Omental fat pad (tissue), 4 donors: ENCODE results near the gene MTHFS. TPM values are rescaled to one million over a fixed set of nuclear protein-coding genes. Genes with fewer than 3 reads are reported as not detected.
"Not testable (repeated sequence)": the region's sequence is repeated elsewhere in the genome, so short reads cannot be mapped to it uniquely, and the experiment has no call there.

ENCODE experiments used
- ATAC-seq: fragments of 150-250 bp; one replicate; pipeline ENCODE4 v1.9.1; 2016; ENCODE audit warnings: mild to moderate bottlenecking, moderate library complexity; ENCODE audit not compliant: low FRiP score
- DNase-seq: peaks from one replicate; pipeline ENCODE4 v3.0.0-alpha.2; 2019; ENCODE audit warnings: low spot score
- CTCF ChIP-seq, 3 donors: fragments of 450-650 bp; IDR thresholded peaks; one replicate each; pipeline ENCODE4 v1.5.1; 2016 to 2017; ENCODE audit warnings: antibody characterized with exemption in 3 of 3, mild to moderate bottlenecking in 3 of 3, moderate library complexity in 2 of 3
- total RNA-seq, 4 donors: library from RNA; depleted of rRNA; stranded (reverse); fragments of >200 nt; gene quantifications; one replicate each; pipeline ENCODE4 v1.1.0, GENCODE V29; 2016

Gene MTHFS
- total RNA-seq, 4 donors from 2014 or later, result 20.8 to 35.3 (median 28.6) TPM

- no peak for ATAC-seq
- TF ChIP-seq CTCF (IDR thresholded peaks at IDR 0.05), result no peak
- no peak for DNase-seq
These were observed 17.9 kb upstream of the MTHFS start for GRCh38 chr15:79914728-79915127.

GRCh38 chr15:79909556-79910335 lies 12.9 kb upstream of the MTHFS start:
- ATAC-seq, DNase-seq: not testable (repeated sequence)

DNA sequence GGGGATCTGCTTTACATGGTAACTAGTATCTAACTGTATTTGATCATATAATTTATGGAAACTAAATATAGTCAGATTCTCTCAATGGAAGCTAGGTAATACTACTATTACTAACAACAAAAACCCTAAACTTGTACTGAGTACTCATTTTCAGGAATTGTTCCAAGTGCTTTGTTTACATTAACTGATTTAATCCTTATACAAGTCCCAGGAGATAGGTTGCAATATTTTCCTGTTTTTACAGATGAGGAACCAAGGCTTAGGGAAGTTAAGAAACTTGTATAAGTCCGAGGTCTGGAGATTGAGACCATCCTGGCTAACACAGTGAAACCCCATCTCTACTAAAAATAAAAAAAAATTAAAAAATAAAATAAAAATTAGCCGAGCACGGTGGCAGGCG lies 7.5 kb upstream of the MTHFS start:
- TF ChIP-seq CTCF (IDR thresholded peaks at IDR 0.05), result no peak
- no peak for DNase-seq
- ATAC-seq, result no peak

DNA sequence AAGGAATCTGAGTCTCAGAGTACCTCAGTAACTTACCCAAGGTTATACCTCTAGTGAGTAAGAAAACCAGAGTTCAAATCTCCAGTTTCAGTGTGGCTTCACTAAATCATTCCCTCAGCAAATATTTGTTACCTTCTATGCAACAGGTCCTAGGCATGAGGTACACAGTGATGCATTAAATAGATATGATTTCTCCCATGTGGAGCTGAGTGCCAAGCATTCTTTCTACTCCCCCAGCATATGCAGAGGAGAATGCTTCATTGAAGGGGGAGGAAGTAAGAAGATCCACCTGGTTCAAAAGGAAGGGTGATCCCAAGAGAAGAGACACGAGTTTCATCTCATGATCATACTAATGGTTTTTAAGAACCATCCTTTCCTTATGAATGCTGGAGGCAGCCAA lies 6.8 kb upstream of the MTHFS start:
- TF ChIP-seq CTCF (IDR thresholded peaks at IDR 0.05), result no peak
- no peak for DNase-seq
- no peak for ATAC-seq

- no peak for TF ChIP-seq CTCF (IDR thresholded peaks at IDR 0.05)
- no peak for DNase-seq
These were observed 6.3 kb upstream of the MTHFS start for GRCh38 chr15:79903144-79903543.

DNA sequence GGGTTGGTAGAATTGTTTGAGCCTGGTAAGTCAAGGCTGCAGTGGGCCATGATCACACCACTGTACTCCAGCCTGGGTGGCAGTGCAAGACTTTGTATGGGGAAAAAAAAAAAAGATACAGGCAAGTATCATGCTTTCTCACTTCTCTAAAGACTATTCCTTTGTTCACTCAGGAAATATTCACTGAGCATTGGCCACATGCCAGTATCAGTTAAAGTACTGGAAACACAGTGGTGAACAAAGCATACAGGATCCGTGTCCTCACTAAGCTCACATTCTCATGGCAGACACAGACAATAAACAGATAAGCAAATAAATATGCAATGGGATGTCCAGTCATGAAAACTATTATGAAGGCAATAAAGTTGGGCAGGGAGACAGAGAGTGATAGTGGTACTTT lies 5.1 kb upstream of the MTHFS start:
- DNase-seq, result no peak

More at GRCh38 chr15:79903144-79903543, 6.3 kb upstream of the MTHFS start:
- ATAC-seq, result no peak

GRCh38 chr15:79900818-79901378 lies 4.1 kb upstream of the MTHFS start:
- DNase-seq, ATAC-seq: not testable (repeated sequence)

More for the DNA sequence above, 5.1 kb upstream of the MTHFS start:
- TF ChIP-seq CTCF (IDR thresholded peaks at IDR 0.05), result no peak
- no peak for ATAC-seq

GRCh38 chr15:79900087-79900486 lies 3.3 kb upstream of the MTHFS start:
- ATAC-seq (no peak), DNase-seq (no peak)
- TF ChIP-seq CTCF (IDR thresholded peaks at IDR 0.05), result no peak

DNA sequence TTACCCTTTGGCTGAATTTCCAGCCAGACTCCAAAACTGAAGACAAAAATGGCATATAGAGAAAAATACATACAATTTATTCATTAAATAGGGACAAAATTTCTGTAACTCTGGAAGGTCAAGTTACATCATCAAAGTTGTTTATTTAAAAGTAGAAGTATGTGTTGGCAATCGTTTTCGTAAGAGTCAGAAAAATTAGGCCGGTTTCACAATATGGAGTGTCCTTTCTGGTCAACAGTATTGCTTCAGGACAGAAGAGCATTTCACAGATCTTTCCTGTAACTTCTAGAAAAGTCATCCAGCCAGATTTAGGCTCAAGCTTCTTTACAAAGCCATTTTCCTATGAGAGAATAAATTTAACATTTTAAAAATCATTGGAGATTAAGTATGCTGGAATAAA lies 2.0 kb upstream of the MTHFS start:
- not testable (repeated sequence) for ATAC-seq, DNase-seq
